GF-D8 (cell line): ENCODE results near the gene NAMPT.

Source experiments
- DNase-seq: peaks from one replicate; lab custom pipeline; 2025; lab: John Stamatoyannopoulos, UW

NAMPT gene

GRCh38 chr7:106273009-106273668 lies 11.6 kb downstream of the NAMPT start:
- DNase-seq = no peak

GRCh38 chr7:106270122-106270977 lies 14.4 kb downstream of the NAMPT start:
- DNase-seq = no peak

- no peak for DNase-seq
Measured at GRCh38 chr7:106269254-106269961, 15.4 kb downstream of the NAMPT start.

GRCh38 chr7:106265133-106265532 lies 19.6 kb downstream of the NAMPT start:
- no peak for DNase-seq

GRCh38 chr7:106262221-106262881 lies 22.4 kb downstream of the NAMPT start:
- DNase-seq = no peak

- DNase-seq = no peak
Measured at GRCh38 chr7:106260136-106260561, 24.6 kb downstream of the NAMPT start.

GRCh38 chr7:106258789-106259188 lies 26.0 kb downstream of the NAMPT start:
- no peak for DNase-seq

GRCh38 chr7:106257752-106258151 lies 27.0 kb downstream of the NAMPT start:
- no peak for DNase-seq

- DNase-seq = no peak
Measured at GRCh38 chr7:106256144-106256543, 28.6 kb downstream of the NAMPT start.

GRCh38 chr7:106255246-106255645 lies 29.5 kb downstream of the NAMPT start:
- no peak for DNase-seq

- no peak for DNase-seq
Measured at GRCh38 chr7:106254525-106255116, 30.2 kb downstream of the NAMPT start.

GRCh38 chr7:106252568-106252967 lies 32.2 kb downstream of the NAMPT start:
- DNase-seq = no peak

- no peak for DNase-seq
Measured at GRCh38 chr7:106249488-106249887, 35.3 kb downstream of the NAMPT start.

GRCh38 chr7:106248600-106248999 lies 36.2 kb downstream of the NAMPT start:
- DNase-seq = no peak

- DNase-seq = no peak
Measured at GRCh38 chr7:106247841-106248240, 36.9 kb downstream of the NAMPT start.

- no peak for DNase-seq
Measured at GRCh38 chr7:106246902-106247711, 37.7 kb downstream of the NAMPT start.

- no peak for DNase-seq
Measured at GRCh38 chr7:106243893-106244292, 40.9 kb downstream of the NAMPT start.

GRCh38 chr7:106239406-106239805 lies 45.4 kb downstream of the NAMPT start:
- no peak for DNase-seq

- DNase-seq = no peak
Measured at GRCh38 chr7:106238830-106239229, 46.0 kb downstream of the NAMPT start.

GRCh38 chr7:106236065-106236464 lies 48.7 kb downstream of the NAMPT start:
- DNase-seq = no peak

GRCh38 chr7:106234425-106234824 lies 50.4 kb downstream of the NAMPT start:
- no peak for DNase-seq
